SK-MEL-5 (cell line): Measurements from ENCODE around the gene BRDT. TPM values are rescaled to one million over a fixed set of nuclear protein-coding genes. Genes with fewer than 3 reads are reported as not detected.
A peak's percentile ranks its signal among the peaks of the same experiment; 100 is the strongest.
"Not testable (repeated sequence)": the region's sequence is repeated elsewhere in the genome, so short reads cannot be mapped to it uniquely, and the experiment has no call there.

Experiments
- DNase-seq: peaks from one replicate; pipeline ENCODE4 v3.0.0-alpha.2; 2016; ENCODE audit warnings: low read depth, low spot score
- in situ Hi-C: cut with HindIII; loops from 2 replicates; pipeline ENCODE4 v1.10.0; 2016; ENCODE audit warnings: low sequenced_read_pairs, high pct_unique_total_duplicates, low pct_unique_long_range_greater_than_20kb
- total RNA-seq: library from RNA; depleted of rRNA; stranded (reverse); fragments of >200 nt; shearing (Covaris generic); gene quantifications from 2 replicates; pipeline ENCODE4 v1.2.3, GENCODE V29; 2014

BRDT gene
- total RNA-seq, 1 experiment from 2014 or later = not detected

GRCh38 chr1:91958926-91959325 lies 9.7 kb downstream of the BRDT start:
- no peak for DNase-seq
- in situ Hi-C loops = no loop called here

GRCh38 chr1:91968334-91968733 lies 19.1 kb downstream of the BRDT start:
- no peak for DNase-seq
- in situ Hi-C loops = no loop called here

- in situ Hi-C loops = loop anchor here (25.0 kb wide), 1 partner anchor 283 kb away; no protein-coding TSS in a partner anchor
- DNase-seq = no peak
Measured at GRCh38 chr1:91979383-91979782, 30.2 kb downstream of the BRDT start.

GRCh38 chr1:91980663-91981062 lies 31.5 kb downstream of the BRDT start:
- in situ Hi-C loops = loop anchor here (25.0 kb wide), 1 partner anchor 282 kb away; no protein-coding TSS in a partner anchor
- DNase-seq = no peak

- no peak for DNase-seq
- in situ Hi-C loops = loop anchor here (25.0 kb wide), 1 partner anchor 280 kb away; no protein-coding TSS in a partner anchor
Measured at GRCh38 chr1:91981996-91982609, 32.9 kb downstream of the BRDT start.

DNA sequence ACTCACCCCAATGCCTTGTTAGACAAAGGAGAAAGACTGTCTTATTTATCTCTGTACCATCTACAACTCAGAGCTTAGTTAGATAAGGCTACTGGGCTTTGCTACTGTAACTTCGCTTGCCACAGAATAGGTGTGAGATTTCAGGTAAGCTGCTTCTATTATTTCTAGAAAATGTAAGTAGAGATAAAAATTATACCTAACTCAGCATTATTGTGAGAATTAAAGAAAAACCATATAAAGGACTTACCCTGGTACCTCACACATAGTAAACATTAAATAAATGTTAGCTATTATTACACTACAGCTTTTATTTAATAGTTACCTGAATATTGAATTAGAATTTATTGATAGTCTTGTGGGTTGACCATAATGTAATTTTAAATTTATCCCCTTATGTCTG lies 44.1 kb downstream of the BRDT start:
- no peak for DNase-seq
- in situ Hi-C loops = loop anchor here (25.0 kb wide), 1 partner anchor 269 kb away; no protein-coding TSS in a partner anchor

GRCh38 chr1:91997607-91998195 lies 48.5 kb downstream of the BRDT start:
- in situ Hi-C loops = loop anchor here (25.0 kb wide), 1 partner anchor 265 kb away; no protein-coding TSS in a partner anchor

GRCh38 chr1:92004129-92004528 lies 54.9 kb downstream of the BRDT start:
- DNase-seq = no peak
- in situ Hi-C loops = no loop called here

More at GRCh38 chr1:91997607-91998195, 48.5 kb downstream of the BRDT start:
- peak; percentile 66 for DNase-seq

DNA sequence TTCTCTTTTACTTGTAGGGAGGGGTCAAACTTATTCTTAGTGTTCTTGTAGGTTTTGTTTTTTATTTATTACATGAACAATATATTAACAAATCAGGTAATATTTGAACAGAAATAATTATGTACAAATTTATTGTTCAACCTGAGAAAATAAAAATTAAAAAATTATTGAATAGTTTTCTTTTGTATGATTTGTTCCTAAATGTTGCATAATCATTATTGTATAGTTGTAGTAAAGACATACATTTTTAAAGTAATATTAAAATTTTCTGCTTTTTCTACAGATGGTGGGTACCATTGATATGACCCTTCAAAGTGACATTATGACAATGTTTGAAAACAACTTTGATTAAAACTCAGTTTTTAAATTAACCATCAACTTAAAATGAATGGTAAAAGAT lies 64.7 kb downstream of the BRDT start:
- in situ Hi-C loops = no loop called here
- no peak for DNase-seq

GRCh38 chr1:92016720-92017316 lies 67.6 kb downstream of the BRDT start:
- DNase-seq = no peak
- in situ Hi-C loops = no loop called here

DNA sequence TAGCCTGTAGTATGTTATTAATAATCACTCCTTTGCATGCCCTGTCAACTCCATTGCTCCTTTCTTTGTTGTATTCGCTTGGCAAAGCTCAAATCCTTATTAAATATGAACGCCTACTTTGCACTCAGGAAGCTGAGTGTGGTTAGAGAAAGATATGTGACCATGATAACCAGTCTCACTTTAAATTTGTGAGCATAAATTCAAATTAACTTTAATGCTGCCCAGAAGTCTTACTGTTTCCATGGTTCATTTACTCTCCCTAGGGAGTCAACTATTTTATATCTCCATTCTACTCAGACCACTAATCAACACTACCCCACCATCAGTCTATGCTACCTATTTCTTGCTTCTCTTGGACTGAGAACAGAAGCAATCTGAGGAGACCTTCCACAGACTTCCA lies 68.5 kb downstream of the BRDT start:
- in situ Hi-C loops = no loop called here
- DNase-seq = no peak

DNA sequence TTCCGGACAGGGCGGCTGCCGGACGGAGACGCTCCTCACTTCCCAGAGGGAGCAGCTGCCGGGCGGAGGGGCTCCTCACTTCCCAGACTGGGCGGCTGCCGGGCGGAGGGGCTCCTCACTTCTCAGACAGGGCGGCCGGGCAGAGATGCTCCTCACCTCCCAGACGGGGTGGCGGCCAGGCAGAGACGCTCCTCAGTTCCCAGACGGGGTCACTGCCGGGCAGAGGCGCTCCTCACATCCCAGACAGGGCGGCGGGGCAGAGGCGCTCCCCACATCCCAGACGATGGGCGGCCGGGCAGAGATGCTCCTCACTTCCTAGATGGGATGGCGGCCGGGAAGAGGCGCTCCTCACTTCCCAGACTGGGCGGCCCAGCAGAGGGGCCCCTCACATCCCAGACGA lies 76.8 kb downstream of the BRDT start:
- in situ Hi-C loops, DNase-seq: not testable (repeated sequence)

DNA sequence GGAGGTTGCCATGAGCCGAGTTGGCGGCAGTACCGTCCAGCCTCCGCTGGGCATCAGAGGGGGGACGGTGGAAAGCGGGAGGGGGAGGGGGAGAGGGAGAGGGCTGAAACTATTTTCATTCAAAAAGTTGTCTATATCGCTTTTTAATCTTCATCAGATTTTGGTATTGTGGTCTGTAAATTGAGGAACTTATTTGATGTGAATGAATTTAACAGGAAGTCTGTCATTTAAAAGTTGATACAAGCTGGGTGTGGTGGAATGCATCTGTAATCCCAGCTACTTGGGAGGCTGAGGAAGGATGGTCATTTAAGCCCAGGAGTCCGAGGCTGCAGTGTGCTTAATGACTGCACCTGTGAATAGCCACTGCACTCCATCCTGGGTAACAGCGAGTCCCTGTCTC lies 77.6 kb downstream of the BRDT start:
- no peak for DNase-seq
- in situ Hi-C loops = no loop called here

DNA sequence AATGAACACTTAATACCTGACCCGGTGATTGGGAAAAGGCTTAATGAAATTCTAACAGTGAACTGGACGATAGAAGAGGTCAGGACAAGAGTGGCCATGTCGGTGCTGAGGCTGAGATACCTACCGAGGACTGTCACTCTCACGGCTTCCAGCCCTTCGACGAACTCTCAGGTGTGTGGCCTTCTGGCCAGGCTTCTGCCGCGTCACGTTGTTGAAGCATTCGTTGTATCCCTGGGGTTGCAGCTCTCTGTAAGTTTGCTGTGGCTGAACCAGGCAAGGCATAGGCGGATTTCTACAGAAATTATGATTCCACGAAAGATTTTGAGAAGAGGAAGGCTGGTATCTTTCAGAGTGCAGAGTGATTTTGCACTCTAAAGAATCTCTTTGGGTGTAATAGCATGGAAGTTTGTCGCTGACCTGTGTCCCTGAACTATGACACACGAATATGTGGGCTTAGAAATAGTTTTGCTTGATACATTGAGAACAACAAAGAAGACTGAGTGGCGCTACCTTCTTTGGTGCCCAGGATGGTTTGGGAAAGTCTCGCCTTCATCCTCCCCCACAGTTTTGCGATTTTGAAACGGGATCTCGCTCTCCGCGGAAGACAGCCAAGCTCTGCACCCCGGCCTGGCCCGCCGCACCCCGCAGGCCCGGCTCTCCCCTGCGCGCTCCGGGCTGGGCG lies 80.2 kb downstream of the BRDT start:
- no peak for DNase-seq
- in situ Hi-C loops = no loop called here

- in situ Hi-C loops = no loop called here
- DNase-seq = peak; percentile 91
Measured at GRCh38 chr1:92030656-92031107, 81.5 kb downstream of the BRDT start.

GRCh38 chr1:92031281-92032110 lies 82.3 kb downstream of the BRDT start:
- in situ Hi-C loops = no loop called here
- DNase-seq = peak; percentile 13

GRCh38 chr1:92037400-92037799 lies 88.2 kb downstream of the BRDT start:
- in situ Hi-C loops = no loop called here
- DNase-seq = no peak
